ENCODE measurements around the gene CFAP46. TPM values are rescaled to one million over a fixed set of nuclear protein-coding genes. Genes with fewer than 3 reads are reported as not detected.

The CFAP46 gene
- total and polyA plus RNA-seq, 4 donors = 3.1 to 18.8 (median 7.1) TPM

GRCh38 chr10:132781556-132781955 is 160.8 kb downstream of the CFAP46 start:
- no peak overlapping the region for H3K4me3 ChIP-seq
- H3K9me3 ChIP-seq (ENCODE audit: control insufficient read depth in 4 of 4, insufficient read depth in 3 of 4, low read length in 3 of 4) = peaks cover 0 to 15% (median 0%) of the 10 kb centered on the region in 4 donors
- H3K27me3 ChIP-seq (ENCODE audit: control insufficient read depth in 3 of 3, insufficient read depth in 3 of 3, low read length in 2 of 3) = peaks cover 19 to 24% (median 21%) of the 10 kb centered on the region in 3 donors
- ATAC-seq (ENCODE audit: insufficient read depth, low FRiP score) (no peak), DNase-seq (no peak)
- H3K27ac ChIP-seq (ENCODE audit: low read depth in 1 of 2, low read length in 1 of 2) = no peak overlapping the region
- WGBS, 2 donors = 96 to 97% methylated on average over 20 of the region's 20 CpGs
- H3K36me3 ChIP-seq (ENCODE audit: control insufficient read depth in 4 of 4, insufficient read depth in 4 of 4, low read length in 4 of 4) = peaks cover 0 to 43% (median 5%) of the 10 kb centered on the region in 4 donors
- H3K4me1 ChIP-seq (ENCODE audit: control insufficient read depth in 5 of 5, insufficient read depth in 5 of 5, low read length in 5 of 5) = peaks cover 0 to 8% (median 0%) of the 10 kb centered on the region in 5 donors
- no peak for TF ChIP-seq CTCF (IDR thresholded peaks at IDR 0.05; ENCODE audit: control extremely low read depth, extremely low read depth)
- H3K9ac ChIP-seq (ENCODE audit: insufficient read depth in 1 of 2, low read length in 2 of 2) = no peak overlapping the region

GRCh38 chr10:132780356-132780755 is 162.0 kb downstream of the CFAP46 start:
- peaks cover 0 to 46% (median 5%) of the 10 kb centered on the region in 4 donors for H3K36me3 ChIP-seq (ENCODE audit: control insufficient read depth in 4 of 4, insufficient read depth in 4 of 4, low read length in 4 of 4)
- peaks cover 17 to 21% (median 19%) of the 10 kb centered on the region in 3 donors for H3K27me3 ChIP-seq (ENCODE audit: control insufficient read depth in 3 of 3, insufficient read depth in 3 of 3, low read length in 2 of 3)
- H3K4me1 ChIP-seq (ENCODE audit: control insufficient read depth in 5 of 5, insufficient read depth in 5 of 5, low read length in 5 of 5) = peaks cover 0 to 4% (median 0%) of the 10 kb centered on the region in 5 donors
- H3K4me3 ChIP-seq = no peak overlapping the region
- DNase-seq (no peak), ATAC-seq (ENCODE audit: insufficient read depth, low FRiP score) (no peak)
- 92 to 98% methylated on average over 12 of the region's 12 CpGs for WGBS, 2 donors
- no peak overlapping the region for H3K9ac ChIP-seq (ENCODE audit: insufficient read depth in 1 of 2, low read length in 2 of 2)
- H3K27ac ChIP-seq (ENCODE audit: low read depth in 1 of 2, low read length in 1 of 2) = no peak overlapping the region
- no peak for TF ChIP-seq CTCF (IDR thresholded peaks at IDR 0.05; ENCODE audit: control extremely low read depth, extremely low read depth)
- peaks cover 0 to 15% (median 0%) of the 10 kb centered on the region in 4 donors for H3K9me3 ChIP-seq (ENCODE audit: control insufficient read depth in 4 of 4, insufficient read depth in 3 of 4, low read length in 3 of 4)

- Histone ChIP-seq H3K4me3 (no peak overlapping the region), H3K27ac (ENCODE audit: low read depth in 1 of 2, low read length in 1 of 2) (no peak overlapping the region), H3K27me3 (ENCODE audit: control insufficient read depth in 3 of 3, insufficient read depth in 3 of 3, low read length in 2 of 3) (peaks cover 12 to 21% (median 19%) of the 10 kb centered on the region in 3 donors), H3K36me3 (ENCODE audit: control insufficient read depth in 4 of 4, insufficient read depth in 4 of 4, low read length in 4 of 4) (peaks cover 0 to 49% (median 5%) of the 10 kb centered on the region in 4 donors), H3K9me3 (ENCODE audit: control insufficient read depth in 4 of 4, insufficient read depth in 3 of 4, low read length in 3 of 4) (peaks cover 0 to 13% (median 0%) of the 10 kb centered on the region in 4 donors), H3K9ac (ENCODE audit: insufficient read depth in 1 of 2, low read length in 2 of 2) (no peak overlapping the region), H3K4me1 (ENCODE audit: control insufficient read depth in 5 of 5, insufficient read depth in 5 of 5, low read length in 5 of 5) (peaks cover 0 to 4% (median 0%) of the 10 kb centered on the region in 5 donors)
- DNase-seq (no peak), ATAC-seq (ENCODE audit: insufficient read depth, low FRiP score) (no peak)
- TF ChIP-seq CTCF (IDR thresholded peaks at IDR 0.05; ENCODE audit: control extremely low read depth, extremely low read depth) = no peak
- WGBS, 2 donors = 95 to 98% methylated on average over 41 of the region's 41 CpGs
Measured at GRCh38 chr10:132779549-132780294, 162.6 kb downstream of the CFAP46 start.

Data from lung (tissue), 12 donors.